ES-I3 (cell line): Measurements from ENCODE around the gene SDR39U1.
A peak's percentile ranks its signal among the peaks of the same experiment; 100 is the strongest.
"Not testable (repeated sequence)": the region's sequence is repeated elsewhere in the genome, so short reads cannot be mapped to it uniquely, and the experiment has no call there.

ENCODE experiments used
- H3K36me3 ChIP-seq: 2 replicates; pipeline ENCODE4 v1.6.1; 2013; ENCODE audit warnings: mild to moderate bottlenecking, low read length, control low read depth, moderate library complexity; ENCODE audit not compliant: insufficient read depth
- H3K4me1 ChIP-seq: 2 replicates; pipeline ENCODE4 v1.6.1; 2013; ENCODE audit warnings: mild to moderate bottlenecking, control low read depth, low read length; ENCODE audit not compliant: insufficient read depth
- H3K9ac ChIP-seq: 2 replicates; pipeline ENCODE4 v1.6.1; 2013; ENCODE audit warnings: low read depth, mild to moderate bottlenecking, low read length, moderate library complexity
- H3K9me3 ChIP-seq: 2 replicates; pipeline ENCODE4 v1.6.1; 2013; ENCODE audit warnings: mild to moderate bottlenecking, low read length, moderate library complexity; ENCODE audit not compliant: control insufficient read depth, insufficient read depth

SDR39U1 gene, protein sequence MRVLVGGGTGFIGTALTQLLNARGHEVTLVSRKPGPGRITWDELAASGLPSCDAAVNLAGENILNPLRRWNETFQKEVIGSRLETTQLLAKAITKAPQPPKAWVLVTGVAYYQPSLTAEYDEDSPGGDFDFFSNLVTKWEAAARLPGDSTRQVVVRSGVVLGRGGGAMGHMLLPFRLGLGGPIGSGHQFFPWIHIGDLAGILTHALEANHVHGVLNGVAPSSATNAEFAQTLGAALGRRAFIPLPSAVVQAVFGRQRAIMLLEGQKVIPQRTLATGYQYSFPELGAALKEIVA

DNA sequence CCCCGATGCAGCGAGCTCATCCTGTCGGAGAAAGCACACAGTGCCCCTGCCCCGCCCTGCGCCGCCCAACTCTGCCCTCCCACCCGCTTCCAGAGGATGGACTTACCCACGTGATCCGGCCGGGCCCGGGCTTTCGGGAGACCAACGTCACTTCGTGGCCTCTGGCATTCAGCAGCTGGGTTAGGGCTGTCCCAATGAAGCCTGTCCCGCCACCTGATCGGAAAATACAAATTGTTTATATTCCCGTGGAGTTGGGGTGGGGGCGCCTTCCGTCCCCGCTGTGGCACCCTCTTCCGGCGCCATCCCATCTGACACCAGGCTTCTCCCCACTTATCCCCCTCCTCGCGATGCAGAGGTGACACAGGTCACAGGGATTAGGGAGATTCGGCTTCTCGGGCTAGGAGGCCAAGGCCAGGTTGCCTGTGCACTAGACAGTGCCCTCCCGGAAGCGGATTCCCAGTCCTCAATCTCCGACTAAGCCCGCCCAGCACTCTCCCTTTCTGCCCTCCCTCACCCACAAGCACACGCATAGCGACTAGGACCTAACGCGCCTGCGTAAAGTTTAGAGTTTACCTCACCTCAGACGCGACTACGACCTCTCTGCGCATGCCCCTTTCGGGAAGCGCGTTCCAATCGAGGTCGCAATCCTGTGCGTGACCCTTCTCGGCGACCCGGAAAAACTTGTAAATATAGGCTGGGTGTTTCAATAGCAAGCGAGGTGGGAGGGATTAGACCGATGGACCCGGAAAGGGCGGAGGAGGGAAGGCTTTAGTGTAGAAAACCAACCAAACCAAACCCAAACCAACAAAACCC, at the start of gene SDR39U1:
SDR39U1 (minus strand) TSS at position 537 of the 813 bp plus-strand sequence; CDS start at position 530, 7 bp downstream.
- H3K9ac ChIP-seq = peak within 1 kb of the TSS; percentile 88
- no peaks in the 10 kb centered on the region for H3K4me1 ChIP-seq
- H3K36me3 ChIP-seq = peaks cover 16% of the 10 kb centered on the region
- H3K9me3 ChIP-seq = no peaks in the 10 kb centered on the region

- not testable (repeated sequence) for H3K9me3 ChIP-seq, H3K9ac ChIP-seq, H3K4me1 ChIP-seq, H3K36me3 ChIP-seq
Observed at GRCh38 chr14:24491586-24492408, 49.2 kb upstream of the SDR39U1 start.

DNA sequence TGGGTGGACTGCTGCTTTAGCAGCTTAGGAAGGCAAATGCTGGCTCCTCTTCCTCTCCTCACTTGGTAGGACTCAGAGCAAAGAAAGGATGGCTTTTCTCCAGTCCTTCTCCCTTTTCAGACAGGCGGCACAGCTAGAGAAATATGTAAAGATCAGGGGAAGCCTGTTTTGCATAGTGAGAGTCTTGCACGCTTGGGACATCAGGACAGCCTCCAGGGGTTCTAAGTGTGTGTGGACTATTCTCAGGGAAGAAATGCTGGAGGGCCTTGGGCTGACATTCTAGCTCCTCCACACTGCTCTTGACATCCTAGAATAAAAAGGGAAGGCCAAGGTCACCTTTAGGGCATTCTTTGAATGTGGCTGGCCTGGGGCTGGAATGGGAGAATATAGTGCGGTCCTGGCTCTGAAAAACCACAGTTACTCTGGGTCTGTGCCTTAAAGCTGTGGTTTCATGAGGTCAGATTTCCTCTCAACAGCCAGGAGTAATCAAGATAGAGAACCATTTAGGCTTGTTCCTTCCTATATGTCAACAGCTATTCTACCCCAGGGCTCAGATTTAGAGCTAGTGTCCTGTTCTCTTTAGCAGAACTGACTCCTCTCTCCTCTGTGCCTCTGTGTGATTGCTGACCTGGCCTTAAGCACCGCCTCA, 41.2 kb upstream of the SDR39U1 start:
- no peaks in the 10 kb centered on the region; the same call in 1 of the 2 replicates for H3K4me1 ChIP-seq
- no peak overlapping the region for H3K9ac ChIP-seq
- no peaks in the 10 kb centered on the region for H3K9me3 ChIP-seq
- H3K36me3 ChIP-seq = no peaks in the 10 kb centered on the region

- H3K9me3 ChIP-seq, H3K4me1 ChIP-seq, H3K9ac ChIP-seq, H3K36me3 ChIP-seq: not testable (repeated sequence)
Observed at GRCh38 chr14:24482699-24483303, 40.2 kb upstream of the SDR39U1 start.

DNA sequence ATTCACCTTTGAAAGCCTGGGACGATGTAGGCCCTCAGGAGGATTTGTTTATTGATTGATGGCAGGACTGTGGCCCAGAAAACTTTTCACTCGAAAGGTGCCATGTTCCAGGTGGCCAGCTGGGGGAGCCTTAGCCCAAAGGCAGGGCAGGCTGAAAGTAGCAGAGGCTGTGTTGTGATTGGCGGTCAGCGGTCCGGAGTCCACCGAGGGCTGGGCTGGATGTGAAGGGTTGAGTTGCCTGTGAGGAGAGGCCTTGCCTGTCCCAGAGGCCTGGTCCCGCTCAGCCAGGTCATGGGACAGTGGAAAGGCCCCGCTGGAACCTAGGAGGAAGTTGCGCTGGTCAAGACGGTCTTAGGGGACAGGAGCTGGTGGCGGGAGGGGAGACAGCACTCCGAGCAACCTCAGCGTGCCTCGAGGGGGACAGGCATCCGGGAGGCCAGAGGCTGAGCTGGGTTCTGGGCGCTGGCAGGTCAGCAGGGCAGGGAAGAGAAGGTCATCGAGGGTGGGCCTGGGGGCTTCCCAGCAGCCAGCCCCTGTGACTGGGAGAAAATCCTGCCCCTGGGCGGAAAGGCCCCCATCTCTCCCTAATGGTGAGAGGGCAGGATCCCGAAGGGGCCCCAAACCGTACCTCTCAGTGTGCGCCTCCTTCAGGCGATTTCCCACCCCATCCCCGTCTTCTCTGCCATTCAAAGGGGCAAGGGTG, 39.2 kb upstream of the SDR39U1 start:
- 0 out of 2 replicates have a peak overlapping the region, but pooled peaks have one; percentile 11 for H3K9ac ChIP-seq
- H3K4me1 ChIP-seq = no peaks in the 10 kb centered on the region; the same call in 1 of the 2 replicates
- H3K9me3 ChIP-seq = no peaks in the 10 kb centered on the region
- peaks cover 3% of the 10 kb centered on the region; the same call in 1 of the 2 replicates for H3K36me3 ChIP-seq

DNA sequence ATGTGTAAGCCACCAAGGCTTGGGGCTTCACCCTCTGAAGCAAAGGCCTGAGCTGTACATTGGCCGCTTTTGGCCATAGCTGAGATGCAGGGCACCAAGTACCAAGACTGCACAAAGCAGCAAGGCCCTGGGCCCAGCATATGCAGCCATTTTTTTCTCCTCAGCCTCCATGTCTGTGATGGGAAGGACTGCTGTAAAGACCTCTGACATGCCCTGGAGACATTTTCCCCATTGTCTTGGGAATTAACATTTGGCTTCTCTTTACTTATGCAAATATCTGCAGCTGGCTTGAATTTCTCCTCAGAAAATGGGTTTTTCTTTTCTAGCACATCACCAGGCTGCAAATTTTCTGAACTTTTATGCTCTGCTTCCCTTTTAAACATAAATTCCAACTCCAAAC, 37.4 kb upstream of the SDR39U1 start:
- not testable (repeated sequence) for H3K9me3 ChIP-seq, H3K9ac ChIP-seq, H3K4me1 ChIP-seq, H3K36me3 ChIP-seq

DNA sequence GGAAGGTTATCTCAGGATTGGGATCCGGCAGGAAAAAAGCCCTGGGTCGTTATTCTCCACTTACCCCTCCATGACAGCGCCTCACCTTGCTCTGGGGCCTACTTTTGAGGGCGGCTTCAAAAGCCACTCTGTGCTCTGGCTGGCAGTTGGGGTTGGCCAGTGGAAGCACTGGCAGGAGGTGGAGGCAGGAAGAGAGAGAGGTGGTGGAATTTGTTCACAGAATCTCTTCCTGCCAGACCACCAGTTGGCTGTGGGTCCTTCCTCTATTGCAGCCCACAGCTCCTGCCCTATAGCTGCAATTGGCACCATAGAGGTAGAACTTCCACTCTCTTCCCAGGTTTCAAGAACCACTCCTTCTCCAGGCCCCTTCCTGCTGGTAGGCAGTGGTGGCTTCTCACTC, 32.7 kb upstream of the SDR39U1 start:
- H3K36me3 ChIP-seq = peaks cover 3% of the 10 kb centered on the region; the same call in 1 of the 2 replicates
- no peak overlapping the region for H3K9ac ChIP-seq
- no peaks in the 10 kb centered on the region for H3K4me1 ChIP-seq
- no peaks in the 10 kb centered on the region for H3K9me3 ChIP-seq

GRCh38 chr14:24473211-24473610, 30.6 kb upstream of the SDR39U1 start:
- no peaks in the 10 kb centered on the region for H3K9me3 ChIP-seq
- H3K4me1 ChIP-seq = no peaks in the 10 kb centered on the region
- H3K9ac ChIP-seq = no peak overlapping the region
- peaks cover under 1% of the 10 kb centered on the region; the same call in 1 of the 2 replicates for H3K36me3 ChIP-seq

- H3K9me3 ChIP-seq, H3K9ac ChIP-seq, H3K4me1 ChIP-seq, H3K36me3 ChIP-seq: not testable (repeated sequence)
Observed at GRCh38 chr14:24470450-24470849, 27.9 kb upstream of the SDR39U1 start.

- no peaks in the 10 kb centered on the region for H3K36me3 ChIP-seq
- no peaks in the 10 kb centered on the region for H3K4me1 ChIP-seq
- no peak overlapping the region for H3K9ac ChIP-seq
- no peaks in the 10 kb centered on the region for H3K9me3 ChIP-seq
Observed at GRCh38 chr14:24465805-24466204, 23.2 kb upstream of the SDR39U1 start.

DNA sequence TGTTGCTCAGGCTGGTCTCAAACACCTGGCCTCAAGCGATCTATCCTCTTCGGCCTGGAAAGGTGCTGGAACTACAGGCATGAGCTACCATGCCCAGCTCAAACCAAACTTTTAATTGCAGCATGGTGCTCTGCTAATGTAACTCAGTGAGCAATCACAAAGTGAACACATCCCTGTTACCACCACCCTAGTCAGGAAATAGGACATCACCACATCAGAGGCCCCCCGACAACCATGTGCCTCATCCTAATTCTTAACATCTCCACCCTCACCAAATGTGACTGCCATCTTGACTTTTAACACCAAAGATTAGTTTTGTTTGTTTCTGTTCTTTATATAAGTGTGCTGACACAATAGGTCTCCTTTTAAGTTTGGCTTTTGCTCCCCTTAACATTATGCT, 22.8 kb upstream of the SDR39U1 start:
- no peaks in the 10 kb centered on the region for H3K9me3 ChIP-seq
- no peaks in the 10 kb centered on the region for H3K4me1 ChIP-seq
- H3K36me3 ChIP-seq = no peaks in the 10 kb centered on the region
- no peak overlapping the region for H3K9ac ChIP-seq

DNA sequence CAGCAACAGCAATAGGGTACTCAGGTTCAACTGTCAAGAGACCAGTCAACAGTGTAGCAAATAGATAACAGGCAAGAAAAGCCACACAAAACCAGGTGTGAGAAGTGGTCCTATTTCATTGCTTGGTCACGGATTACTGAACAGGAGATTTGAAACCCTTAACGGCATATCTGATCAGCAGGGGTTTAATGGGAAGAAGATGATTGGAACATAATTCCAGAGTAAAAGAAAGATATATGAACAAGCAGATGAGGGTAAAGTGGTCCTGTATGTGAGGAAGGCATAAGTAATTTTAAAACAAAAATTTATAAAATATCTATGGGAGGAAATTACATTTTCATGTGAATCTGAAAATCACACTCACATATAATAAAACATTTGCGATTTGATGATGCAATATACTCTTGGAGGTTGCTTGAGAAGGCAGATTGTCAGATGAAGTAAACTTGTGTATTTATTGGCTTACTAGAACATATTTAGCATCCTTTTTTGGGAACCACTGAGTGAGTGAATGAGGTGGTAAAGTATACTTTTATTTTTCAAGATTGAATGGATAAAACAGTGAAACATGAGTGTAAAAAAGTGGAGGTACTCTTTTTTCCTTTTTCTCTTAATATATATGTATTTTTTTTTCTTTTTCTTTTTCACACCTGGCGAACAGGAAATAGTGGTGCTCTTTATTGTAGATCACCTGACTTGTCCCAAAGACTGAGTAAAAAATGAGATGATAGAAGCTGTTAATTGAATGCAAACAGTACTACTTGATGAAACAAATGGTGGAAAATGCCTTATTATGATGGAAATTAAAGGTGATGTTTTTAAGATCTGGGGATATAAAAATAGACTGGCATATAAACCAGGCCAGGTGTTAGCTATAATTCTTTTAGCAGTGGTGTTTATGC, 21.6 kb upstream of the SDR39U1 start:
- no peaks in the 10 kb centered on the region for H3K4me1 ChIP-seq
- no peaks in the 10 kb centered on the region for H3K36me3 ChIP-seq
- H3K9me3 ChIP-seq = no peaks in the 10 kb centered on the region
- H3K9ac ChIP-seq = no peak overlapping the region
